ENCODE results near the gene CCDC27. TPM values are rescaled to one million over a fixed set of nuclear protein-coding genes. Genes with fewer than 3 reads are reported as not detected.
"Not testable (repeated sequence)": the region's sequence is repeated elsewhere in the genome, so short reads cannot be mapped to it uniquely, and the experiment has no call there.

CCDC27 gene
- total RNA-seq, 4 donors from 2014 or later, result not detected

DNA sequence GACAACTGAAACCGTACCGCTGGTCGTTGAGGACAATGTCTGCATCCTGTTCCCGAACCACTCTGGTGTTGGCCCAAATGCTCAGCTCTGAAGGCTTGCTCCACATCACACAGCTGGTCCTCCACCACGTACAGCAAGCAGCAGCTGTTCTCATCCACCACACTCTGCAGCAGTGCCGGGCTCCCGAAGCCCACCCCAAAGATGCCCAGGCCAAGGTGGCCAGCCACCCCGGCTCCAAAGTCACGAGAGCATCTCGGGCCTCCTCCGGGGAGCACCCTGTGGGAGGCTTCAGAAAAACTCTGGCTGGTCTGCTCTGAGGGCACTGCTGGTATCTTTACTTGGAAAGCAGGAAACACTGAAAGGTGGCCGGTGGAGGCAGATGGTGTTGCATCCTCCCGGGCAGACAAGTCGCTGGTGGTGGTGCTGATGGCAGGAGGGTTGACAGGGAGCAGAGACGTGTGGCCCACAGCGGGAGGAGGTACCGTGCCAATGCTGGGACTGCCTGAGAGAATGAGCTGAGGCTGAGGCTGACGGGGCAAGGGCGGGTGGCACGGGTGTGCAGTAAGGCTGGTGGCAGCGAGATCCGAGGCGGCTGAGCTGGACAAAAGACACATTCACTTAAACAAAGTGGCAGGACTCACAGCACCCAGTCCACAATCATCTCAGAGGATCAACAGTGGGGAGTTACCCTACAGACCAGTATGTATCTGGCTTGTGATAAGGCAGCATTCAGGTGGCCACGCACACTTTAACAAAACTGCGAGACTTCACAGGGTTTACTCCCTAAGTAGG lies 6.5 kb upstream of the CCDC27 start:
- H3K4me3 ChIP-seq, result peak overlapping the region in 1 of 2 donors; percentile 68
- H3K27ac ChIP-seq, result no peak overlapping the region
- H3K36me3 ChIP-seq, result no peaks in the 10 kb centered on the region
- H3K4me1 ChIP-seq, result peaks cover 4 to 10% of the 10 kb centered on the region in 2 donors
- intact Hi-C loops (cut with DNase I; ENCODE audit: low total_unique reads), result no loop called here
- DNase-seq, result no peak
- no peaks in the 10 kb centered on the region for H3K27me3 ChIP-seq
- no peak for TF ChIP-seq POLR2A (IDR thresholded peaks at IDR 0.05)
- TF ChIP-seq, protein P1, sequence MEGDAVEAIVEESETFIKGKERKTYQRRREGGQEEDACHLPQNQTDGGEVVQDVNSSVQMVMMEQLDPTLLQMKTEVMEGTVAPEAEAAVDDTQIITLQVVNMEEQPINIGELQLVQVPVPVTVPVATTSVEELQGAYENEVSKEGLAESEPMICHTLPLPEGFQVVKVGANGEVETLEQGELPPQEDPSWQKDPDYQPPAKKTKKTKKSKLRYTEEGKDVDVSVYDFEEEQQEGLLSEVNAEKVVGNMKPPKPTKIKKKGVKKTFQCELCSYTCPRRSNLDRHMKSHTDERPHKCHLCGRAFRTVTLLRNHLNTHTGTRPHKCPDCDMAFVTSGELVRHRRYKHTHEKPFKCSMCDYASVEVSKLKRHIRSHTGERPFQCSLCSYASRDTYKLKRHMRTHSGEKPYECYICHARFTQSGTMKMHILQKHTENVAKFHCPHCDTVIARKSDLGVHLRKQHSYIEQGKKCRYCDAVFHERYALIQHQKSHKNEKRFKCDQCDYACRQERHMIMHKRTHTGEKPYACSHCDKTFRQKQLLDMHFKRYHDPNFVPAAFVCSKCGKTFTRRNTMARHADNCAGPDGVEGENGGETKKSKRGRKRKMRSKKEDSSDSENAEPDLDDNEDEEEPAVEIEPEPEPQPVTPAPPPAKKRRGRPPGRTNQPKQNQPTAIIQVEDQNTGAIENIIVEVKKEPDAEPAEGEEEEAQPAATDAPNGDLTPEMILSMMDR (IDR thresholded peaks at IDR 0.05), result no peak
- no peaks in the 10 kb centered on the region for H3K9me3 ChIP-seq

DNA sequence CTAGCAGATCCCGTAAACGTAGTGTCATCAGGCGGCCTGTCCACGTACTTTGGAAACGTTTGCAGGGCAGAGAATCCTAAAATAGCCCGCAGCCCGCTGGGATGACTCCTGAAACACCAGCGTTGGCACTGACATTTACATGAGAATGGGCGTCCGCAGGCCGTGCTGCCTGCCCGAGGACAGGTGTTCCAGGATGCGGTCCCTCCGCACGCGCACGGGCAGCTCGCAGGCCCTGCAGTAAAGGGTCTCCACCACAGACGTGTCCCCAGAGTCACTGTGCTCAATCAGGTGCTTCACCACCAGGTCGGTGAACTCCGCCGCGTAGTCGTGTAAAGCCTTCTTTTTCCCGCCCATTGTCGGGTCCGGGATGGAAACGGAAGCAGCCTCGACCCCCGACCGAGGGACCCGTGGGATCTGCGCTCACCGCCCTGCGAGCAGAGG lies 5.8 kb upstream of the CCDC27 start:
- Histone ChIP-seq H3K9me3 (no peaks in the 10 kb centered on the region), H3K4me3 (peak overlapping the region; percentile 34 to 68), H3K27ac (peak overlapping the region; percentile 37 to 76), H3K36me3 (no peaks in the 10 kb centered on the region), H3K4me1 (peaks cover 4 to 10% of the 10 kb centered on the region in 2 donors), H3K27me3 (no peaks in the 10 kb centered on the region)
- TF ChIP-seq, protein P1 (IDR thresholded peaks at IDR 0.05), result no peak
- TF ChIP-seq POLR2A (IDR thresholded peaks at IDR 0.05), result no peak
- intact Hi-C loops (cut with DNase I; ENCODE audit: low total_unique reads), result no loop called here
- no peak for DNase-seq

DNA sequence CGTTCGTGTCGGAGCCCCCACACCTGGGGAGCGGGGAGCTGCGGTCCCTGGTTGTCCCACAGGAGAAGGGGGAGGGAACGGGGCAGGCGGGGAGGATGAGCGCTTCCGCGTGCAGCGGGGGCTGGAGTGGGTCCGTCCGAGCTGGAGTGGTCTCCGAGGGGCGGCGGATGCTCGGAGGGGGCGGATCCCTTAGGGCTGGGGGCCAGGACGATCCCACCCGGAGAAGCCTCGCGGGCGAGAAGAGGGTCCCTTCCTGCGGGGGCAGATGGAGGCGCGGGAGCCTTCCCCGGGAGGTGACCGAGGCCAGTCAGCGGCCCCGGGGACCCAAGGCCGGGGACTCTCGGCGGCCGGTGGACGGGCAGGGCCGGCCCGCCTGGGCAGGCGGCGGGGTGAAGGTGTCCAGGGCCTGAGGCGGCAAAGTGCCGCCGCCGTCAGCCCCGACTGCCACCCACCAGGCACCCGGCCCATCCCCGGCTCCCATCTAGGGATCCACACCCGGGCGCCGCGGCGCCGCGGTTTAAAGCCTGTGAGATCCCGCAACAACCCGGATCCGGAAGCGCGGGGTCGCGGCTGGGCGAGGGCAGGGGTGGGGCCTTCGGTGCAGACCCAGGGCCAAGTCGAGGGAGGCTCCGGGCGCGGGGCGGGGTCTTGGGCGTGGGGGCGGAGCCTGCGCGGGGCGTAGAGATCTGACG lies 5.3 kb upstream of the CCDC27 start:
- Histone ChIP-seq H3K27me3 (no peaks in the 10 kb centered on the region), H3K27ac (peak overlapping the region; percentile 37 to 76), H3K36me3 (no peaks in the 10 kb centered on the region), H3K4me3 (peak overlapping the region; percentile 34 to 68), H3K4me1 (peaks cover 4 to 10% of the 10 kb centered on the region in 2 donors), H3K9me3 (no peaks in the 10 kb centered on the region)
- intact Hi-C loops (cut with DNase I; ENCODE audit: low total_unique reads), result no loop called here
- TF ChIP-seq, protein P1 (IDR thresholded peaks at IDR 0.05), result no peak
- peak in 1 of 2 donors; percentile 56 for TF ChIP-seq POLR2A (IDR thresholded peaks at IDR 0.05)
- peak; percentile 79 to 85 for DNase-seq

DNA sequence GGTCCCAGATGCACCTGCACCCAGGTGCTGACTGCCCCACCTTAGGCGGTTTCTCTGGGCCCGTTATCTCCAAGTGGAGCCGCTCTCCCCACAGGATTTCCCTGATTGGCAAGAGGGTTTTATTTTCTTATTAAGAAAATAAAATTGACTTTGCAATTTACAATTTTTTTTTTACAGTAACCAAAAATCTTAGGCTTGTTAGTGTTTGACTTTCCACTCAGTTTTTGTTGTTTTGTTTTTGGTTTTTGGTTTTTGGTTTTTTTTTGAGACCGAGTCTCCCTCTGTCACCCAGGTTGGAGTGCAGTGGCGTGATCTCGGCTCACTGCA lies 4.8 kb upstream of the CCDC27 start:
- no peak for TF ChIP-seq POLR2A (IDR thresholded peaks at IDR 0.05)
- TF ChIP-seq, protein P1 (IDR thresholded peaks at IDR 0.05), result no peak
- no peaks in the 10 kb centered on the region for H3K9me3 ChIP-seq
- peaks cover 4 to 10% of the 10 kb centered on the region in 2 donors for H3K4me1 ChIP-seq
- DNase-seq, result no peak
- no peaks in the 10 kb centered on the region for H3K27me3 ChIP-seq
- peak overlapping the region; percentile 34 to 68 for H3K4me3 ChIP-seq
- peak overlapping the region; percentile 37 to 76 for H3K27ac ChIP-seq
- H3K36me3 ChIP-seq, result no peaks in the 10 kb centered on the region
- intact Hi-C loops (cut with DNase I; ENCODE audit: low total_unique reads), result no loop called here

DNA sequence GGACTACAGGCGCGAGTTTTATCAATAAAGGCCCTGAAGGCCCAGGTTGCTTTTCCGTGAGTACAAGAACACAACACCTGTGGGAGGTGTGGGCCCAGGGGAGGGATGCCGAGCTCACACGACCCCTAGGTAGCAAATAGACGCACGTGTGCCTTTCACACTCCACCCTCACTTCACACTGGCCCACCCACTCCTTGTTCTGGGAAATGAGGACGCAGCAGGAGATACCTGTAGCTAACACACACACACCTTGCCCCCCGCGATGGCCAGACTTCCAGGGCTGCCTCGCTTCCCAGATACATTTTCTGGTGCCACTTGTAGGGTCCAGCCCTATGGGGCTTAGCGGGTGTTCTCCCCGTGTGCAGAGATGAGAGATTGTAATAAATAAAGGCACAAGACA lies 4.3 kb upstream of the CCDC27 start:
- peak overlapping the region in 1 of 2 donors; percentile 68 for H3K4me3 ChIP-seq
- TF ChIP-seq, protein P1 (IDR thresholded peaks at IDR 0.05), result no peak
- no peak for TF ChIP-seq POLR2A (IDR thresholded peaks at IDR 0.05)
- no peaks in the 10 kb centered on the region for H3K9me3 ChIP-seq
- no peak overlapping the region for H3K27ac ChIP-seq
- DNase-seq, result no peak
- H3K27me3 ChIP-seq, result no peaks in the 10 kb centered on the region
- peaks cover 4 to 10% of the 10 kb centered on the region in 2 donors for H3K4me1 ChIP-seq
- intact Hi-C loops (cut with DNase I; ENCODE audit: low total_unique reads), result no loop called here
- H3K36me3 ChIP-seq, result no peaks in the 10 kb centered on the region

DNA sequence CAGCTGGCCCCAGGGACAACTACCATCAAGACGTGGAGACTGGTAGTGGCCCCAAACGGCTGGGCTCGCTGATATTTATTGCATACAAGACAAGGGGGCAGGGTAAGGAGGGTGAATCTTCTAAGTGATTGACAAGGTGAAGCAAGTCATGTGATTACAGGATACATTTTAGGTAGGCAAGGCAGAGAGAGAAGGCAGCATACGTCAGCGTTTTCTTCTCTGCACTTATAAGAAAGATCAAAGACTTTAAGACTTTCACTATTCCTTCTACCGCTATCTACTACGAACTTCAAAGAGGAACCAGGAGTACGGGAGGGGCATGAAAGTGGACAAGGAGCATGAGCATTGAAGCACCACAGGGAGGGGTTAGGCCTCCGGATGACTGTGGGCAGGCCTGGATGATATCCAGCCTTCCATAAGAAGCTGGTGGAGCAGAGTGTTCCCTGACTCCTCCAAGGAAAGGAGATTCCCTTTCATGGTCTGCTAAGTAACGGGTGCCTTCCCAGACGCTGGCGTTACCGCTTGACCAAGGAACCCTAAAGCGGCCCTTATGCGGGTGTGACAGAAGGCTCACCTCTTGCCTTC lies 3.8 kb upstream of the CCDC27 start:
- intact Hi-C loops (cut with DNase I; ENCODE audit: low total_unique reads), result not testable (repeated sequence)

More for the DNA sequence above, 3.8 kb upstream of the CCDC27 start:
- not testable (repeated sequence) for H3K4me1 ChIP-seq, H3K9me3 ChIP-seq, H3K36me3 ChIP-seq, H3K27me3 ChIP-seq, H3K27ac ChIP-seq, DNase-seq, H3K4me3 ChIP-seq
